ENCODE measurements around the gene AGPAT2.

DNA sequence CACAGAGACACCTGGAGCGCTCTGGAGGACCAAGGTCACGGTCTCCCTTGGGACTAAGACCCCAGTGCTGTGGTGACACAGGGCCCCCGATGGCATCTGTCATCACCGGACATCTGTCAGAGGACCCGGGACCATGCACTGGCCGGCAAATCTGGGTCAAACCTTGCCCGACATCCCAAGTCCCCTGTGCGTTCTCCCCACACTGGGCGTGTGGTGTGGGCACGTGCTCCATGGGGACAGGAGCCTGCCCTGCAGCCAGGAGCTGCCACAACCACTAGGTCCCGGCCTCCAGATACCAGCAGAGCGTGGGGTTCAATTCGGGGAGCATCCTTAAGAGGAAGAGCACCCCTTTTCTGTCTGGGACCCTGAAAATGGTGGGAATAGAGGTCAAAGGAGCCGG is 3.5 kb downstream of the AGPAT2 start:
- TF ChIP-seq, protein P1, sequence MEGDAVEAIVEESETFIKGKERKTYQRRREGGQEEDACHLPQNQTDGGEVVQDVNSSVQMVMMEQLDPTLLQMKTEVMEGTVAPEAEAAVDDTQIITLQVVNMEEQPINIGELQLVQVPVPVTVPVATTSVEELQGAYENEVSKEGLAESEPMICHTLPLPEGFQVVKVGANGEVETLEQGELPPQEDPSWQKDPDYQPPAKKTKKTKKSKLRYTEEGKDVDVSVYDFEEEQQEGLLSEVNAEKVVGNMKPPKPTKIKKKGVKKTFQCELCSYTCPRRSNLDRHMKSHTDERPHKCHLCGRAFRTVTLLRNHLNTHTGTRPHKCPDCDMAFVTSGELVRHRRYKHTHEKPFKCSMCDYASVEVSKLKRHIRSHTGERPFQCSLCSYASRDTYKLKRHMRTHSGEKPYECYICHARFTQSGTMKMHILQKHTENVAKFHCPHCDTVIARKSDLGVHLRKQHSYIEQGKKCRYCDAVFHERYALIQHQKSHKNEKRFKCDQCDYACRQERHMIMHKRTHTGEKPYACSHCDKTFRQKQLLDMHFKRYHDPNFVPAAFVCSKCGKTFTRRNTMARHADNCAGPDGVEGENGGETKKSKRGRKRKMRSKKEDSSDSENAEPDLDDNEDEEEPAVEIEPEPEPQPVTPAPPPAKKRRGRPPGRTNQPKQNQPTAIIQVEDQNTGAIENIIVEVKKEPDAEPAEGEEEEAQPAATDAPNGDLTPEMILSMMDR (conservative IDR thresholded peaks at IDR 0.05), result no peak
- no peak for TF ChIP-seq ZFX (IDR thresholded peaks at IDR 0.05)

Measured in C4-2B (cell line).